Transverse colon (tissue), 3 donors: ENCODE results near the gene NMUR2.

Source experiments
- CTCF ChIP-seq, 5 experiments: fragments of 200-600 bp in 3 of 5; fragments of 450-650 bp in 2 of 5; sonication (generic) in 3 of 5; IDR thresholded peaks; 1 replicate in 2 of 5; 2 replicates in 3 of 5; pipeline ENCODE4 v1.5.1; 2016 to 2017; ENCODE audit warnings: antibody characterized with exemption in 5 of 5, inconsistent platforms in 3 of 5, mild to moderate bottlenecking in 2 of 5, moderate library complexity in 1 of 5
- POLR2A ChIP-seq: fragments of 450-650 bp; IDR thresholded peaks from one replicate; pipeline ENCODE4 v1.6.1; 2016; ENCODE audit warnings: antibody characterized with exemption, mild to moderate bottlenecking, moderate library complexity

DNA sequence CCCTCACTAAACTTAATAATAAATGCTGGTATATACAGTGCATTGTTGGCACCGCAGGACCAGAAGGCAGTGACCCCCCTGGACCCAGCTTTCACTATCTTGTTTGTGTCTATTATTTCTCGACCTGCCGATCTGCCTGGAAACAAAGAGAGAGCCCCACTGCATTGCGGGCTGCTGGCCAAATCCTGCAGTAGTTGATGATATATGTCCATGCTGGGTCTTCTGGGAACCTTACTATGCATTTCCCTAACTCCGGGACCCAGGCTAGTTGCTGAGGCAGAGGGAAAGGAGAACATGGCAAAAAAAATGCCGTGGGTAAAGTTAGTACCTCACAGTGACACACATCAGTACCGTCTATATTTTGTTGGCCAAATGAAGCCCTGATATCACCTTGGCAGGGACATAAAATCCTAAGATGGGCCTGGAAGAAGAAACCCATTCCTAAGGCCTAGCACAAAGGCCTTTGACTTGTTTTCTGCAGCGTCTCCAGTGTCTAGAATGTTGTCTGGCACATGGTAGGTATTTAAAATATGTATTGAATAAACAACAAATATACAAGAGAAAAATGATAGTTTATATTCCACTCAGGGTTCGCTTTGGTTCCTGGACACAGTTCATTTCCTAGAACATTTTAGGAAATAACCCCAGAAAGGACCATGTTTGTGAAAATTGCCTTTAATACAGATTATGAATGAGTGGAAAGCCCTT lies 46.1 kb downstream of the NMUR2 start:
- TF ChIP-seq POLR2A (no peak), CTCF (IDR thresholded peaks at IDR 0.05) (no peak)
